Measurements from ENCODE around the gene SCARF1. TPM values are rescaled to one million over a fixed set of nuclear protein-coding genes. Genes with fewer than 3 reads are reported as not detected.
A peak's percentile ranks its signal among the peaks of the same experiment; 100 is the strongest.
"Not testable (repeated sequence)": the region's sequence is repeated elsewhere in the genome, so short reads cannot be mapped to it uniquely, and the experiment has no call there.

Gene SCARF1
- total RNA-seq (10 to 100 TPM; 13.8 to 31.6 TPM), polyA plus RNA-seq (1 to 10 TPM in 1 of 2 donors, under 1 TPM in 1; 0.63 to 5.4 TPM)
- long read RNA-seq, donor 1, partial matches to known transcripts = 26 of 34 reads
- long read RNA-seq, donor 1, other reads (novel, unspliced or antisense) = 6 of 34 reads
- long read RNA-seq, donor 2, transcript SCARF1-201 (11 exons, 3,443 nt) = major isoform, 20 of 40 reads
- long read RNA-seq, donor 2, partial matches to known transcripts = 14 of 40 reads
- long read RNA-seq, donor 2, other reads (novel, unspliced or antisense) = 2 of 40 reads

- no peak for ATAC-seq (ENCODE audit: low FRiP score)
- Histone ChIP-seq H3K4me1 (ENCODE audit: control insufficient read depth in 1 of 2, insufficient read depth in 2 of 2, low read length in 2 of 2) (no peaks in the 10 kb centered on the region), H3K9me3 (ENCODE audit: control insufficient read depth, low read length) (no peaks in the 10 kb centered on the region), H3K27me3 (ENCODE audit: control insufficient read depth in 1 of 2, insufficient read depth in 2 of 2, low read length in 1 of 2) (no peaks in the 10 kb centered on the region), H3K27ac (ENCODE audit: low read depth in 1 of 2, low read length in 2 of 2) (no peak within 1 kb of the TSS), H3K4me3 (ENCODE audit: low read length in 2 of 2) (no peak within 1 kb of the TSS), H3K36me3 (ENCODE audit: control insufficient read depth in 1 of 2, insufficient read depth in 2 of 2, low read length in 1 of 2) (no peaks in the 10 kb centered on the region)
- 85 to 89% methylated on average over 25 of the region's 25 CpGs for WGBS, 2 donors
- DNase-seq = peak; percentile 79 to 80
- intact Hi-C loops (cut with DNase I) = no loop called here
Observed at GRCh38 chr17:1645207-1646171, at the start of gene SCARF1. Gene SCARF1, minus strand, starts transcription at chr17:1645732. Its CDS starts 35 bp downstream, at chr17:1645697.

- WGBS, 2 donors = 91 to 92% methylated on average over 7 of the region's 7 CpGs
- Histone ChIP-seq H3K9me3 (ENCODE audit: control insufficient read depth, low read length) (no peaks in the 10 kb centered on the region), H3K27me3 (ENCODE audit: control insufficient read depth in 1 of 2, insufficient read depth in 2 of 2, low read length in 1 of 2) (no peaks in the 10 kb centered on the region), H3K36me3 (ENCODE audit: control insufficient read depth in 1 of 2, insufficient read depth in 2 of 2, low read length in 1 of 2) (no peaks in the 10 kb centered on the region), H3K4me3 (ENCODE audit: low read length in 2 of 2) (no peak overlapping the region), H3K4me1 (ENCODE audit: control insufficient read depth in 1 of 2, insufficient read depth in 2 of 2, low read length in 2 of 2) (no peaks in the 10 kb centered on the region), H3K27ac (ENCODE audit: low read depth in 1 of 2, low read length in 2 of 2) (no peak overlapping the region)
- intact Hi-C loops (cut with DNase I) = no loop called here
- no peak for DNase-seq
- no peak for ATAC-seq (ENCODE audit: low FRiP score)
Observed at GRCh38 chr17:1693339-1693738, 47.8 kb upstream of the SCARF1 start.

- Histone ChIP-seq H3K4me1 (ENCODE audit: control insufficient read depth in 1 of 2, insufficient read depth in 2 of 2, low read length in 2 of 2) (no peaks in the 10 kb centered on the region), H3K4me3 (ENCODE audit: low read length in 2 of 2) (no peak overlapping the region), H3K36me3 (ENCODE audit: control insufficient read depth in 1 of 2, insufficient read depth in 2 of 2, low read length in 1 of 2) (no peaks in the 10 kb centered on the region), H3K9me3 (ENCODE audit: control insufficient read depth, low read length) (no peaks in the 10 kb centered on the region), H3K27me3 (ENCODE audit: control insufficient read depth in 1 of 2, insufficient read depth in 2 of 2, low read length in 1 of 2) (no peaks in the 10 kb centered on the region), H3K27ac (ENCODE audit: low read depth in 1 of 2, low read length in 2 of 2) (no peak overlapping the region)
- WGBS, 2 donors = 82 to 84% methylated on average over 4 to 8 of the region's 8 CpGs
- DNase-seq (no peak), ATAC-seq (ENCODE audit: low FRiP score) (no peak)
- intact Hi-C loops (cut with DNase I) = no loop called here
Observed at GRCh38 chr17:1690544-1691221, 45.2 kb upstream of the SCARF1 start.

- H3K36me3 ChIP-seq (ENCODE audit: control insufficient read depth in 1 of 2, insufficient read depth in 2 of 2, low read length in 1 of 2); H3K4me3 ChIP-seq (ENCODE audit: low read length in 2 of 2); H3K4me1 ChIP-seq (ENCODE audit: control insufficient read depth in 1 of 2, insufficient read depth in 2 of 2, low read length in 2 of 2); intact Hi-C loops (cut with DNase I); H3K27me3 ChIP-seq (ENCODE audit: control insufficient read depth in 1 of 2, insufficient read depth in 2 of 2, low read length in 1 of 2); H3K27ac ChIP-seq (ENCODE audit: low read depth in 1 of 2, low read length in 2 of 2); DNase-seq; H3K9me3 ChIP-seq (ENCODE audit: control insufficient read depth, low read length); ATAC-seq (ENCODE audit: low FRiP score): not testable (repeated sequence)
- 83 to 94% methylated on average over 6 of the region's 6 CpGs for WGBS, 2 donors
Observed at GRCh38 chr17:1688405-1688804, 42.9 kb upstream of the SCARF1 start.

GRCh38 chr17:1686086-1686485, 40.6 kb upstream of the SCARF1 start:
- H3K36me3 ChIP-seq (ENCODE audit: control insufficient read depth in 1 of 2, insufficient read depth in 2 of 2, low read length in 1 of 2) = peaks cover 3 to 4% of the 10 kb centered on the region in 2 donors
- no peak for DNase-seq
- H3K4me1 ChIP-seq (ENCODE audit: control insufficient read depth in 1 of 2, insufficient read depth in 2 of 2, low read length in 2 of 2) = peaks cover 0 to 4% of the 10 kb centered on the region in 2 donors
- H3K27me3 ChIP-seq (ENCODE audit: control insufficient read depth in 1 of 2, insufficient read depth in 2 of 2, low read length in 1 of 2) = no peaks in the 10 kb centered on the region
- no peak overlapping the region for H3K4me3 ChIP-seq (ENCODE audit: low read length in 2 of 2)
- no peak overlapping the region for H3K27ac ChIP-seq (ENCODE audit: low read depth in 1 of 2, low read length in 2 of 2)
- no peaks in the 10 kb centered on the region for H3K9me3 ChIP-seq (ENCODE audit: control insufficient read depth, low read length)
- no peak for ATAC-seq (ENCODE audit: low FRiP score)
- intact Hi-C loops (cut with DNase I) = no loop called here
- WGBS, 2 donors = 80 to 87% methylated on average over 7 of the region's 7 CpGs

GRCh38 chr17:1684378-1685189, 39.1 kb upstream of the SCARF1 start, which contains the start of gene PRPF8:
Gene PRPF8, minus strand, starts transcription at chr17:1684867. Its CDS starts 296 bp downstream, at chr17:1684571.
- no peaks in the 10 kb centered on the region for H3K27me3 ChIP-seq (ENCODE audit: control insufficient read depth in 1 of 2, insufficient read depth in 2 of 2, low read length in 1 of 2)
- DNase-seq (peak; percentile 99), ATAC-seq (ENCODE audit: low FRiP score) (peak; percentile 100)
- H3K4me3 ChIP-seq (ENCODE audit: low read length in 2 of 2) = peak within 1 kb of the TSS; percentile 55 to 73
- H3K36me3 ChIP-seq (ENCODE audit: control insufficient read depth in 1 of 2, insufficient read depth in 2 of 2, low read length in 1 of 2) = peaks cover 6 to 10% of the 10 kb centered on the region in 2 donors
- no peaks in the 10 kb centered on the region for H3K9me3 ChIP-seq (ENCODE audit: control insufficient read depth, low read length)
- intact Hi-C loops (cut with DNase I) = loop anchor here in 1 of 2 donors (1.0 kb wide), 1 partner anchor 27 kb away; no protein-coding TSS in a partner anchor
- 0% methylated on average over 66 to 72 of the region's 72 CpGs for WGBS, 2 donors
- H3K27ac ChIP-seq (ENCODE audit: low read depth in 1 of 2, low read length in 2 of 2) = peak within 1 kb of the TSS in 1 of 2 donors; percentile 81
- peaks cover 0 to 4% of the 10 kb centered on the region in 2 donors for H3K4me1 ChIP-seq (ENCODE audit: control insufficient read depth in 1 of 2, insufficient read depth in 2 of 2, low read length in 2 of 2)

GRCh38 chr17:1683459-1683858, 37.9 kb upstream of the SCARF1 start:
- ATAC-seq (ENCODE audit: low FRiP score) = no peak
- peaks cover 8 to 16% of the 10 kb centered on the region in 2 donors for H3K36me3 ChIP-seq (ENCODE audit: control insufficient read depth in 1 of 2, insufficient read depth in 2 of 2, low read length in 1 of 2)
- no peak for DNase-seq

GRCh38 chr17:1676401-1676800, 30.9 kb upstream of the SCARF1 start:
- H3K27ac ChIP-seq (ENCODE audit: low read depth in 1 of 2, low read length in 2 of 2) = no peak overlapping the region
- H3K27me3 ChIP-seq (ENCODE audit: control insufficient read depth in 1 of 2, insufficient read depth in 2 of 2, low read length in 1 of 2) = no peaks in the 10 kb centered on the region
- H3K9me3 ChIP-seq (ENCODE audit: control insufficient read depth, low read length) = no peaks in the 10 kb centered on the region
- ATAC-seq (ENCODE audit: low FRiP score) (no peak), DNase-seq (peak in 1 of 2 donors; percentile 71)
- no peaks in the 10 kb centered on the region for H3K4me1 ChIP-seq (ENCODE audit: control insufficient read depth in 1 of 2, insufficient read depth in 2 of 2, low read length in 2 of 2)
- peaks cover 16 to 47% of the 10 kb centered on the region in 2 donors for H3K36me3 ChIP-seq (ENCODE audit: control insufficient read depth in 1 of 2, insufficient read depth in 2 of 2, low read length in 1 of 2)
- intact Hi-C loops (cut with DNase I) = no loop called here
- WGBS, 2 donors = 89 to 96% methylated on average over 13 of the region's 13 CpGs
- H3K4me3 ChIP-seq (ENCODE audit: low read length in 2 of 2) = no peak overlapping the region

More at GRCh38 chr17:1683459-1683858, 37.9 kb upstream of the SCARF1 start:
- intact Hi-C loops (cut with DNase I) = no loop called here
- no peaks in the 10 kb centered on the region for H3K27me3 ChIP-seq (ENCODE audit: control insufficient read depth in 1 of 2, insufficient read depth in 2 of 2, low read length in 1 of 2)
- H3K27ac ChIP-seq (ENCODE audit: low read depth in 1 of 2, low read length in 2 of 2) = peak overlapping the region in 1 of 2 donors; percentile 52
- 81 to 83% methylated on average over 5 of the region's 5 CpGs for WGBS, 2 donors
- no peaks in the 10 kb centered on the region for H3K9me3 ChIP-seq (ENCODE audit: control insufficient read depth, low read length)
- H3K4me3 ChIP-seq (ENCODE audit: low read length in 2 of 2) = peak overlapping the region in 1 of 2 donors; percentile 55
- H3K4me1 ChIP-seq (ENCODE audit: control insufficient read depth in 1 of 2, insufficient read depth in 2 of 2, low read length in 2 of 2) = peaks cover 0 to 4% of the 10 kb centered on the region in 2 donors
